Loucy (cell line): ENCODE data around the gene CST4.

Experiments used
- CTCF ChIP-seq: fragments of 200-600 bp; sonication (generic); conservative IDR thresholded peaks from 2 replicates; pipeline ENCODE4 v1.5.1; 2014; ENCODE audit warnings: mild to moderate bottlenecking, antibody characterized with exemption, low read length
- EZH2phosphoT487 ChIP-seq: fragments of 200-600 bp; IDR thresholded peaks from 2 replicates; pipeline ENCODE4 v1.6.1; 2018; ENCODE audit warnings: antibody characterized with exemption, mild to moderate bottlenecking, moderate library complexity, borderline replicate concordance

- TF ChIP-seq CTCF (no peak), EZH2phosphoT487 (no peak)
Measured at GRCh38 chr20:23710771-23711170, 21.9 kb upstream of the CST4 start.
